Measurements from ENCODE around the gene CLRN3.

Gene CLRN3

DNA sequence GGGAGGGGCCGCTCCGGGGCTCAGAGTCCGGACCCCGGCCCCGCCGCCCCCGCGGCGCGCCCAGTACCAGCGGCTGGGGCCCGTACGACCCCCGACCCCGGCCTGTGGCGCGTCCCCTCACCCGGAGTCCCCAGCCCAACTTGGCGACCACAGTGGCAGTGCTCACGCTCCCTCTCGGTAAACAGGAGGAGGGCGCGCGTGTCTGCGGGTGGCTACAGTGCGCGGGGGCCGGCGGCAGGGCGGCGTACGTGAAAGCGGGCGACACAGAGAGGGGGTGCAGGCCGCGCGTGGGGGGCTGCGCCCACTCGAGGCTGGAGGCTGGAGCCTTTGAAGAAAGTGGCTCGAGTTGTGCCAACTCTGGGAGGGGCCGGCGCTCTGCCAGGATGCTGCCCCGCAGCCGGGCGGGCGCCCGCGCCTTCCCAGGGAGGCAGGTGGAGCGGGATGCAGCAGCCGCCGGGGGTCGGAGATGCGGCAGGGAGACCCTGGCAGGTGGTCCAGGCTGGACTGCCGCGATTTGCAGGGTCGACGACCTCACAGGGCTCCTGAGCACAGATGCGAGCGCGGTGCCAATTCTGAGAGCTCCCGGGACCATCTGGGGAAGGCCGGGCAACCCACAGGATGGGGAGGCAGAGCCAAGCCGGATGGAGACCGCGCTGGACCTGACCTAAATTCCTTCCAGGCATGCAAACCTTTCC is 14.8 kb upstream of the CLRN3 start:
- H3K4me3 ChIP-seq (ENCODE audit: low read depth, low read length) = no peak overlapping the region
- no peak for TF ChIP-seq CTCF (IDR thresholded peaks at IDR 0.05; ENCODE audit: borderline replicate concordance, insufficient read depth, low read depth, low read length)

- TF ChIP-seq CTCF (IDR thresholded peaks at IDR 0.05; ENCODE audit: borderline replicate concordance, insufficient read depth, low read depth, low read length) = peak; percentile 66
- no peak within 1 kb of the TSS for H3K4me3 ChIP-seq (ENCODE audit: low read depth, low read length)
Measured at GRCh38 chr10:127906548-127907377, 14.0 kb upstream of the CLRN3 start, which contains the start of gene PTPRE. Gene PTPRE, plus strand, starts transcription at chr10:127907103. Its CDS starts 133,779 bp downstream, at chr10:128040882.

DNA sequence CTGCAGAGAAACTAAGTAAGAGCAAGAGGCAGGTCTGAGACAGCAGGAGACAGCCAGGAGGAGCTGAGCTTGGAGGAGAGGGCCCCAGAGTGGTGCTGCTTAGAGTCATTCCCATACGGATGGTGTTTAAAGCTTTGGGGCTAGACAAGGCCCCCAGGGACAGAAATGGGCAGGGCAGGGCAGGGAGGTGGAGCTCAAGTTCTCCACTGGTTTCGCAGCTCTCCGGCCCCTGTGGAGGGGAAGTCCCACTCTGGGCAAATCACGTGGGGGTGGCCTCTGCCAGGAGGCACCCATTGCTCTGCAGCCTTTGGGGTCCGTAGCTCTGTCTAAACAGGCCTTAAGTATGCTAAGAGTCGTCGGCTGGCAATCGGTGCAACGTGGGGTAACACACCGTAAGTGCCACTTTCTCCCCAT is 13.1 kb upstream of the CLRN3 start:
- no peak for TF ChIP-seq CTCF (IDR thresholded peaks at IDR 0.05; ENCODE audit: borderline replicate concordance, insufficient read depth, low read depth, low read length)
- no peak overlapping the region for H3K4me3 ChIP-seq (ENCODE audit: low read depth, low read length)

- H3K4me3 ChIP-seq (ENCODE audit: low read depth, low read length) = no peak overlapping the region
- TF ChIP-seq CTCF (IDR thresholded peaks at IDR 0.05; ENCODE audit: borderline replicate concordance, insufficient read depth, low read depth, low read length) = no peak
Measured at GRCh38 chr10:127905001-127905847, 12.5 kb upstream of the CLRN3 start.

GRCh38 chr10:127904311-127905000 is 11.7 kb upstream of the CLRN3 start:
- no peak overlapping the region for H3K4me3 ChIP-seq (ENCODE audit: low read depth, low read length)
- TF ChIP-seq CTCF (IDR thresholded peaks at IDR 0.05; ENCODE audit: borderline replicate concordance, insufficient read depth, low read depth, low read length) = no peak

GRCh38 chr10:127903789-127904188 is 11.0 kb upstream of the CLRN3 start:
- H3K4me3 ChIP-seq (ENCODE audit: low read depth, low read length) = no peak overlapping the region
- no peak for TF ChIP-seq CTCF (IDR thresholded peaks at IDR 0.05; ENCODE audit: borderline replicate concordance, insufficient read depth, low read depth, low read length)

Data from GM12875 (cell line).